Lung (tissue), 12 donors: ENCODE results near the gene PHF13. TPM values are rescaled to one million over a fixed set of nuclear protein-coding genes. Genes with fewer than 3 reads are reported as not detected.

ENCODE experiments used
- ATAC-seq: fragments of 200-7000 bp; cut with Tn5 transposase; one replicate; pipeline ENCODE4 v1.9.1; 2020; ENCODE audit warnings: moderate number of reproducible peaks; ENCODE audit not compliant: insufficient read depth, low FRiP score
- DNase-seq, 3 donors: peaks; one replicate each; pipeline ENCODE4 v3.0.0-alpha.2; 2013 to 2017
- H3K27ac ChIP-seq, 2 donors: one replicate each; pipeline ENCODE4 v1.5.1; 2013; ENCODE audit warnings: mild to moderate bottlenecking in 2 of 2, moderate library complexity in 2 of 2, control low read depth in 1 of 2, inconsistent platforms in 1 of 2, low read depth in 1 of 2, low read length in 1 of 2
- H3K27me3 ChIP-seq, 3 donors: one replicate each; pipeline ENCODE4 v1.5.1; 2013; ENCODE audit warnings: low read length in 2 of 3; ENCODE audit not compliant: control insufficient read depth in 3 of 3, insufficient read depth in 3 of 3
- H3K36me3 ChIP-seq, 4 donors: one replicate each; pipeline ENCODE4 v1.5.1; 2013; ENCODE audit warnings: low read length in 4 of 4, mild to moderate bottlenecking in 1 of 4, moderate library complexity in 1 of 4; ENCODE audit not compliant: control insufficient read depth in 4 of 4, insufficient read depth in 4 of 4
- H3K4me1 ChIP-seq, 5 donors: one replicate each; pipeline ENCODE4 v1.5.1; 2013; ENCODE audit warnings: low read length in 5 of 5, mild to moderate bottlenecking in 2 of 5, moderate library complexity in 1 of 5; ENCODE audit not compliant: control insufficient read depth in 5 of 5, insufficient read depth in 5 of 5
- H3K4me3 ChIP-seq: one replicate; pipeline ENCODE4 v1.5.1; 2013; ENCODE audit warnings: mild to moderate bottlenecking, control low read depth, moderate library complexity
- H3K9ac ChIP-seq, 2 donors: one replicate each; pipeline ENCODE4 v1.5.1; 2013; ENCODE audit warnings: low read length in 2 of 2, control low read depth in 1 of 2; ENCODE audit not compliant: insufficient read depth in 1 of 2
- H3K9me3 ChIP-seq, 4 donors: one replicate each; pipeline ENCODE4 v1.5.1; 2013; ENCODE audit warnings: low read length in 3 of 4, mild to moderate bottlenecking in 1 of 4, moderate library complexity in 1 of 4; ENCODE audit not compliant: control insufficient read depth in 4 of 4, insufficient read depth in 3 of 4
- WGBS, 2 donors: extraction: QIAGEN DNeasy Blood & Tissue Kit; methylation state at CpG; one replicate each; pipeline ENCODE4 v1.1.7; 2013; 5-methylcytosine and 5-hydroxymethylcytosine counted together
- polyA plus RNA-seq, 2 donors: library from polyadenylated mRNA; stranded (reverse); fragments of 200-250 nt; gene quantifications; one replicate each; pipeline ENCODE4 v1.2.1, GENCODE V29; 2013
- total RNA-seq, 2 donors: library from RNA; depleted of rRNA in 1 of 2; stranded (reverse); fragments of >200 nt in 1 of 2; gene quantifications; one replicate each; pipeline ENCODE4 v1.2.1, GENCODE V29; 2014 to 2021
- TF ChIP-seq, protein P1 (sequence below): IDR thresholded peaks from 2 replicates; pipeline ENCODE4 v1.5.1; 2012; ENCODE audit warnings: mild to moderate bottlenecking; ENCODE audit errors: control extremely low read depth, extremely low read depth
- donor health status: control.
- donor health status: control.
- donor health status: Bipolar disorder and iron deficiency.
- donor health status: healthy.
- donor health status: DM: yes; HTN: yes; CAD: no.

The PHF13 gene
- total and polyA plus RNA-seq, 4 donors = 5.4 to 20.6 (median 7.2) TPM

- ATAC-seq (no peak), DNase-seq (no peak)
- TF ChIP-seq, protein P1, sequence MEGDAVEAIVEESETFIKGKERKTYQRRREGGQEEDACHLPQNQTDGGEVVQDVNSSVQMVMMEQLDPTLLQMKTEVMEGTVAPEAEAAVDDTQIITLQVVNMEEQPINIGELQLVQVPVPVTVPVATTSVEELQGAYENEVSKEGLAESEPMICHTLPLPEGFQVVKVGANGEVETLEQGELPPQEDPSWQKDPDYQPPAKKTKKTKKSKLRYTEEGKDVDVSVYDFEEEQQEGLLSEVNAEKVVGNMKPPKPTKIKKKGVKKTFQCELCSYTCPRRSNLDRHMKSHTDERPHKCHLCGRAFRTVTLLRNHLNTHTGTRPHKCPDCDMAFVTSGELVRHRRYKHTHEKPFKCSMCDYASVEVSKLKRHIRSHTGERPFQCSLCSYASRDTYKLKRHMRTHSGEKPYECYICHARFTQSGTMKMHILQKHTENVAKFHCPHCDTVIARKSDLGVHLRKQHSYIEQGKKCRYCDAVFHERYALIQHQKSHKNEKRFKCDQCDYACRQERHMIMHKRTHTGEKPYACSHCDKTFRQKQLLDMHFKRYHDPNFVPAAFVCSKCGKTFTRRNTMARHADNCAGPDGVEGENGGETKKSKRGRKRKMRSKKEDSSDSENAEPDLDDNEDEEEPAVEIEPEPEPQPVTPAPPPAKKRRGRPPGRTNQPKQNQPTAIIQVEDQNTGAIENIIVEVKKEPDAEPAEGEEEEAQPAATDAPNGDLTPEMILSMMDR = no peak
- 92 to 93% methylated on average over 41 of the region's 41 CpGs for WGBS, 2 donors
- Histone ChIP-seq H3K27me3 (no peaks in the 10 kb centered on the region), H3K4me1 (peaks cover 0 to 8% (median 0%) of the 10 kb centered on the region in 5 donors), H3K36me3 (peaks cover 7 to 34% (median 30%) of the 10 kb centered on the region in 4 donors), H3K27ac (no peak overlapping the region), H3K4me3 (no peak overlapping the region), H3K9me3 (peaks cover 0 to 3% (median 0%) of the 10 kb centered on the region in 4 donors), H3K9ac (no peak overlapping the region)
Measured at GRCh38 chr1:6621429-6622391, 8.2 kb downstream of the PHF13 start.

GRCh38 chr1:6622396-6623152 lies 9.0 kb downstream of the PHF13 start:
- peaks cover 0 to 3% (median 0%) of the 10 kb centered on the region in 4 donors for H3K9me3 ChIP-seq
- H3K9ac ChIP-seq = no peak overlapping the region
- no peak overlapping the region for H3K27ac ChIP-seq
- H3K4me3 ChIP-seq = no peak overlapping the region
- peaks cover 7 to 34% (median 31%) of the 10 kb centered on the region in 4 donors for H3K36me3 ChIP-seq
- no peak for DNase-seq
- no peak for ATAC-seq
- 89% methylated on average over 10 of the region's 10 CpGs for WGBS, 2 donors
- TF ChIP-seq, protein P1 = no peak
- peaks cover 0 to 8% (median 0%) of the 10 kb centered on the region in 5 donors for H3K4me1 ChIP-seq
- H3K27me3 ChIP-seq = no peaks in the 10 kb centered on the region

DNA sequence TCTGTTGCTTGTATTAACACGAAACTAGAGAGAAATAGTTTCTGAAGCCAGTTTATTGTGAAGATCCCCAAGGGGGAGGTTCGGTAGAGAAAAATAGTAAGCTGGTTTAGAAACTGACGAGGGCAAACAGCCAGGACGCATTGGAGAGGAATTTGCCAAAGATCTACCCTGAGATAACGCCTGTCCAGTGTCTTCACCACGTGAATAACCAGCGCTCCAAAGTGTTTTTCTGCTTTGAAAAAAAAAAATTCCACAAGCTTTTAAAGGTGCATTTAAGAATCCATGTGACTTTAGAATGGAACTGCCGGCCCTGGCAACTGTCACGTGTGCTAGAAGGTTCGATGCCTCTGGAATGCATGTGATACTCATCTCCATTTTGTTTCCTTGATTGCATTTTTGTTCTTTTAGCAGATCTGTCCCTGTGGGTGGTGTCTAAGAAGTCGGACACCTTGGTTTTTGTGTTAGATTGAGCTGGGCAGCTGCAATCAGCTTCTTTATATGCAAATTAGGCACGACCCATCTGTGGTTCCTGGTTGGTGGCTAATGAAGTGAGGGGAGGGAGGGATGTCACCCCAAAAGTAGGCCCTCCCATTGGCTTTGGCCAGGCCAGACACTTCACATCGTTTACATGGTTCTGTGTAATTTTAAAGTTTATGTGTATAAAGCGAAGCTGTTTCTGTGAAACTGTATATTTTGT lies 9.9 kb downstream of the PHF13 start:
- H3K9ac ChIP-seq = no peak overlapping the region
- peaks cover 7 to 33% (median 31%) of the 10 kb centered on the region in 4 donors for H3K36me3 ChIP-seq
- peaks cover 0 to 8% (median 0%) of the 10 kb centered on the region in 5 donors for H3K4me1 ChIP-seq
- no peak overlapping the region for H3K27ac ChIP-seq
- no peaks in the 10 kb centered on the region for H3K27me3 ChIP-seq
- no peak overlapping the region for H3K4me3 ChIP-seq
- ATAC-seq (no peak), DNase-seq (no peak)
- WGBS, 2 donors = 86 to 89% methylated on average over 14 of the region's 14 CpGs
- TF ChIP-seq, protein P1 = no peak
- peaks cover 0 to 3% (median 0%) of the 10 kb centered on the region in 4 donors for H3K9me3 ChIP-seq
